ENCODE results near the gene SORBS2.

SORBS2 gene

DNA sequence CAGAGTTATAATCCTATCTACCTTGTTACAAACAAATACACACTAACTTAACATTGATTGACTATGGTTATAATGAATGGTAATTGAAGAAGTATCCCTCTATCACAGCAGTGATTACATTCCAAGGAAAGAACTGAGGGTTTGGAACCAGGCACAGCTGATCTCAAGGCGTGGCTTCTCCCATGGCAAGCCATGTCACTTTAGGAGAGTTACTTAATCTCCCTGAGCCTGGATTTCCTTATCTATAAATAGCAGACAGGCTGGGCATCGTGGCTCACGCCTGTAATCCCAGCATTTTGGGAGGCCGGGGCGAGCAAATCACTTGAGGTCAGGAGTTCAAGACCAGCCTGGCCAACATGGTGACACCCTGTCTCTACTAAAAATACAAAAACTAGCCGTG, 25.6 kb downstream of the SORBS2 start:
- Histone ChIP-seq H3K27ac (ENCODE audit: low read depth, low read length) (no peak overlapping the region), H3K4me1 (ENCODE audit: control insufficient read depth, insufficient read depth, low read length) (no peaks in the 10 kb centered on the region; the same call in 1 of the 2 replicates), H3K9ac (ENCODE audit: low read depth, low read length) (no peak overlapping the region), H3K27me3 (ENCODE audit: control insufficient read depth, insufficient read depth, low read length) (no peaks in the 10 kb centered on the region), H3K4me3 (ENCODE audit: low read depth, low read length) (no peak overlapping the region), H3K9me3 (ENCODE audit: control insufficient read depth, insufficient read depth, low read length) (no peaks in the 10 kb centered on the region), H3K36me3 (ENCODE audit: control insufficient read depth, insufficient read depth, low read length) (no peaks in the 10 kb centered on the region)

DNA sequence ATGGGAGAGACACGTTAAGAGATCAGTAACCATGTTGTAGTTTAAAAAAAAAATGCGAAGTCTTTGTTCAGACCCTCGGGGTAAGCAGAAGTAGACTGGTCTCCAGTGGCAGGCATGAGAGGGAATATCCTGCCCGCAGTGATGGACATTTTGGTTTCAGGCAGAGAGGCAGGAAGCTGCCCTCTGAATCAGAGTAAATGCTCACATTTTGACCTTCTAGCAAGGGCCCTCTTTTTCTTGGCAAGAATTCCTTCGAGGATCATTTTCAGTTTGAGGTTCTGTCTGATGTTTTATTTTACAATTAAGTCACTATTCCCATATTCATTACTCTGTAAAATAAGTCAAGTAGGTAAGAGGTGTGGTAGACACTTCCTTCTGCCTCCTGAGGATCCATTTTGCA, 28.4 kb downstream of the SORBS2 start:
- no peaks in the 10 kb centered on the region for H3K9me3 ChIP-seq (ENCODE audit: control insufficient read depth, insufficient read depth, low read length)
- no peaks in the 10 kb centered on the region for H3K27me3 ChIP-seq (ENCODE audit: control insufficient read depth, insufficient read depth, low read length)
- no peak overlapping the region for H3K27ac ChIP-seq (ENCODE audit: low read depth, low read length)
- no peak overlapping the region for H3K9ac ChIP-seq (ENCODE audit: low read depth, low read length)
- H3K4me3 ChIP-seq (ENCODE audit: low read depth, low read length), result no peak overlapping the region
- peaks cover 10% of the 10 kb centered on the region for H3K4me1 ChIP-seq (ENCODE audit: control insufficient read depth, insufficient read depth, low read length)
- H3K36me3 ChIP-seq (ENCODE audit: control insufficient read depth, insufficient read depth, low read length), result no peaks in the 10 kb centered on the region

DNA sequence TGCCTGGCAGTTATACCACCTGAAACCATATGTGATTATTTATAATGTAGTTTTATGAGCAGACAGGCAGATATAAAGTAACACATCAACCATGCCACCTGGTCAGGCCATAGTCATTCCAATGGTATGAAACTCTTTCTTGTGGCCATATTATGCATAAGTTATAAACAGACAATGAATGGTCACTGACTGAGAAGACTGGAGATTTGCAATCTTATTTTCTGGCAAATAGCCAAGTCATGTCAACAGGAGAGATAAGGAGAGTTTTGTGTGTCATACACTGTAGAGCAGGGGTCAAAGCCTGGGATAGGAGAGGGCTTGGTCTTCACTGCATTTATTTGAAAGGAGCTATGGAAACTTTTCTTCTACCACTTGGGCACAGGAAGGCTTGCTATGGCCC, 29.5 kb downstream of the SORBS2 start:
- Histone ChIP-seq H3K36me3 (ENCODE audit: control insufficient read depth, insufficient read depth, low read length) (no peaks in the 10 kb centered on the region), H3K4me1 (ENCODE audit: control insufficient read depth, insufficient read depth, low read length) (peaks cover 15% of the 10 kb centered on the region), H3K4me3 (ENCODE audit: low read depth, low read length) (no peak overlapping the region), H3K27ac (ENCODE audit: low read depth, low read length) (no peak overlapping the region), H3K27me3 (ENCODE audit: control insufficient read depth, insufficient read depth, low read length) (no peaks in the 10 kb centered on the region), H3K9me3 (ENCODE audit: control insufficient read depth, insufficient read depth, low read length) (no peaks in the 10 kb centered on the region), H3K9ac (ENCODE audit: low read depth, low read length) (no peak overlapping the region)

- Histone ChIP-seq H3K27me3 (ENCODE audit: control insufficient read depth, insufficient read depth, low read length) (no peaks in the 10 kb centered on the region), H3K9ac (ENCODE audit: low read depth, low read length) (no peak overlapping the region), H3K36me3 (ENCODE audit: control insufficient read depth, insufficient read depth, low read length) (no peaks in the 10 kb centered on the region), H3K9me3 (ENCODE audit: control insufficient read depth, insufficient read depth, low read length) (no peaks in the 10 kb centered on the region), H3K27ac (ENCODE audit: low read depth, low read length) (no peak overlapping the region), H3K4me3 (ENCODE audit: low read depth, low read length) (no peak overlapping the region), H3K4me1 (ENCODE audit: control insufficient read depth, insufficient read depth, low read length) (peaks cover 15% of the 10 kb centered on the region)
Observed at GRCh38 chr4:185781555-185782215, 30.3 kb downstream of the SORBS2 start.

GRCh38 chr4:185780472-185780871, 31.5 kb downstream of the SORBS2 start:
- Histone ChIP-seq H3K9ac (ENCODE audit: low read depth, low read length) (no peak overlapping the region), H3K27me3 (ENCODE audit: control insufficient read depth, insufficient read depth, low read length) (no peaks in the 10 kb centered on the region), H3K4me3 (ENCODE audit: low read depth, low read length) (no peak overlapping the region), H3K36me3 (ENCODE audit: control insufficient read depth, insufficient read depth, low read length) (no peaks in the 10 kb centered on the region), H3K4me1 (ENCODE audit: control insufficient read depth, insufficient read depth, low read length) (peaks cover 25% of the 10 kb centered on the region), H3K9me3 (ENCODE audit: control insufficient read depth, insufficient read depth, low read length) (no peaks in the 10 kb centered on the region), H3K27ac (ENCODE audit: low read depth, low read length) (peak overlapping the region; percentile 13)

DNA sequence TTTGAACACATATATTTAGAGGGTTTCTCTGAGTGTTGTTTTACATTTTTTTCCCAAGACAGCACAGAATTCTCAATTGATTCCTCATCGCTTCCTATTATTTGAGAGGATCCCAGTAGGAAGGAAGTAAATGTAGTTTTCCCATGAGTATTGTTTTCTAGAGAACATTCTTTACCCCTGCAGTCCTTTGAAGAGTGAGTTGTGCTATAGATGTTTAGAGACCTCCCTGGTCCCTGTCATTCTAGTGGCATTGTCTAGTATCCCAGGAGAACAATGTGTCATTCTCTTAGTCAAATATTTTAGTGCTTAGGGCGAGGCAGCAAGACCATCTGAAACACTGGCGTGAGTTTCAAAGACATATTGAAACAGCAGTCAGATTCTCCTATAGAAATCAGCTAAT, 32.5 kb downstream of the SORBS2 start:
- Histone ChIP-seq H3K9ac (ENCODE audit: low read depth, low read length) (no peak overlapping the region), H3K27me3 (ENCODE audit: control insufficient read depth, insufficient read depth, low read length) (no peaks in the 10 kb centered on the region), H3K4me3 (ENCODE audit: low read depth, low read length) (no peak overlapping the region), H3K9me3 (ENCODE audit: control insufficient read depth, insufficient read depth, low read length) (no peaks in the 10 kb centered on the region), H3K4me1 (ENCODE audit: control insufficient read depth, insufficient read depth, low read length) (peaks cover 34% of the 10 kb centered on the region), H3K27ac (ENCODE audit: low read depth, low read length) (peak overlapping the region; percentile 60), H3K36me3 (ENCODE audit: control insufficient read depth, insufficient read depth, low read length) (no peaks in the 10 kb centered on the region)

DNA sequence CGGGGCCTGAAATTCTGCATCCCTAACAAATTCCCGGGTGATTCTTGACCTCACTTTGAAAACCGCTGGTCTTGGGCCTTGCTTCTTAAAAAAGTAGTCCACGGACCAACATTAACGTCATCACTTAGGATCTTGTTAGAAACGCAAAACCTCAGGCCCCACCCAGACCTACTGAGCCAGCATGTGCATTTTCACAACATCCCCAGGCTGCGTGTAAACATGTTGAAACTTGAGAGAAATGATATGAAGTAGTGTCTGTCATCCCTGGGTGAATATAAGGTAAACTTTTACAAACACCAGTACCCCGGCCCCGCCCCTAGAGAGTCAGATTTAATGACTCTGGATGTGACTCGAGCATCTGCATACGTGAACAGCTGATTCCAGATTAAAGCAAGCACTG, 33.7 kb downstream of the SORBS2 start:
- no peaks in the 10 kb centered on the region for H3K36me3 ChIP-seq (ENCODE audit: control insufficient read depth, insufficient read depth, low read length)
- H3K9me3 ChIP-seq (ENCODE audit: control insufficient read depth, insufficient read depth, low read length), result no peaks in the 10 kb centered on the region
- H3K4me3 ChIP-seq (ENCODE audit: low read depth, low read length), result no peak overlapping the region
- H3K4me1 ChIP-seq (ENCODE audit: control insufficient read depth, insufficient read depth, low read length), result peaks cover 46% of the 10 kb centered on the region
- no peaks in the 10 kb centered on the region for H3K27me3 ChIP-seq (ENCODE audit: control insufficient read depth, insufficient read depth, low read length)
- no peak overlapping the region for H3K9ac ChIP-seq (ENCODE audit: low read depth, low read length)
- peak overlapping the region; percentile 60 for H3K27ac ChIP-seq (ENCODE audit: low read depth, low read length)

DNA sequence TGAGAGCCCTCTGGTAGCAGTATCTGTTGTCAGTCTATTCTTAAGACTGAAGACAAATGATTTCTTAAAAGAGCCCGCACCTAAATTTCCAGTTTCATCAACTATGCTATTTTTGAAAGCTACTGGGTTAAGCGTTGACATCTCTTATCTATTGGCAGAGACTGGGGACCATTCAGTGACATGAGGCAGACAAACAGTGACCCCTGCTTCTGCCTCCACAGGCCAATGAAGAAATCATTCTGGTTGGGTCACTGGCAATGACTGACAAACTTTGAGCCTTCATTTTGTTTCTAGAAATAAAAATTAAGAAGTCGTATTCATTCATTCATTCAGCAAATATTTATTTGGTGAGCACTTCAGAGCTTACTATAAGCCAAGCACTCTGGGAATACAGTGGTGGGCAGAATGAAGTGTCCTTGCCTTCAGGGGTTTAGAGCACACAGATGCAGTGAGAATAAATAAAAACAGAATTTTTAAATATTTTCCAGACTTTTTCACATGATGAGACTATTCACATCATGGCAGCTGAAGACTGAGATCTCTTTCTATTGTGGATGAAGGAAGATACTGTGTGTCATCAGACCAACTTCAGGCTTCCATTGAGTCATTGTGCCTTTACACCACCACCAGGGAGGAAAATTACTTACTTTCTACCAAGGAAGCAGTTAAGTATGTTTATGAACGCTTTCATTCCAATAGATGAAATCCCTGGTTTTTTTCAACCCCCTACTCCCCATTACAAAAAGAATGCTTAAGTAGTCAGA, 36.0 kb downstream of the SORBS2 start:
- Histone ChIP-seq H3K9ac (ENCODE audit: low read depth, low read length) (0 out of 2 replicates have a peak overlapping the region, but pooled peaks have one; percentile 38), H3K9me3 (ENCODE audit: control insufficient read depth, insufficient read depth, low read length) (no peaks in the 10 kb centered on the region), H3K27me3 (ENCODE audit: control insufficient read depth, insufficient read depth, low read length) (no peaks in the 10 kb centered on the region), H3K4me1 (ENCODE audit: control insufficient read depth, insufficient read depth, low read length) (peaks cover 62% of the 10 kb centered on the region), H3K36me3 (ENCODE audit: control insufficient read depth, insufficient read depth, low read length) (no peaks in the 10 kb centered on the region), H3K4me3 (ENCODE audit: low read depth, low read length) (peak overlapping the region; percentile 66), H3K27ac (ENCODE audit: low read depth, low read length) (peak overlapping the region; percentile 66)

DNA sequence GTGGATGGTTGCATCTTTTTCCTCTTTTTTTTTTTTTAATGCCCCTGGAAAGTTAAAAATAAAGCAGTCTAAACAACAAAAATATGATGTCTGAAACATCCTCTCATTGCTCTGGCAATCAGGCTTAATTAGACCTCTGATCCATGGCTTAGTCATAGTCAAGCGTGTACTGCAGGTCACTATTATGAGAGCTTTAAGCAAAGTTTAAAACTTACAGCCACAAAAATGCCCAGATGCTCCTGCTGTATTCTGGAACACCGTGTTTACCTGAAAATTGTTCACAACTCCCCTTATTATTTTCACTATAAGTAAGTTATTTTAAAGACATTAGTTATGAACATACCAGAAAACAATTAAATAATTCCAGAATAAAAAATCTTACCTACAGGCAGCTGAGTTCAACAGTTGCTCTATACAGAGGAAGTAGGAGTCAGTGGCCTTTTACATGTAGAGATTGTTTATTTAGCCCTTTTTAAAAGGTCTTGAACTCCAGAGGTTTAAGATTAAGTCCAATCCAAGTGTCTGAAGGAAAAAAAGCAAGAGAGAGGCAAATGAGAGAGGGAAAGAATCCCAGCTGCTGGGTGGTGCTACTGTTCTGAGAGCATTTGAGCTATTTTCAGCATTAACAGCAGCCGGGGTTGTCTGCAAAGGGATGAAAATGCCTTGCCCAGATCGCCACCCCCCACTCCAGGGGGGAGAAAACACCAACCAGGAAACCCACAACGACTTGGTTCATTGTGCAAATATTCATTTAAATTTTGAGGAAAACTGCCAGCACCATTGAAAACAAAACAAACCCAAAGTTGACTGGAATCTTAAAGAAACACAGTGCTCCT, 36.9 kb downstream of the SORBS2 start:
- Histone ChIP-seq H3K27ac (ENCODE audit: low read depth, low read length) (peak overlapping the region; percentile 66), H3K27me3 (ENCODE audit: control insufficient read depth, insufficient read depth, low read length) (no peaks in the 10 kb centered on the region), H3K4me3 (ENCODE audit: low read depth, low read length) (peak overlapping the region; percentile 66), H3K36me3 (ENCODE audit: control insufficient read depth, insufficient read depth, low read length) (no peaks in the 10 kb centered on the region), H3K9ac (ENCODE audit: low read depth, low read length) (peak overlapping the region; percentile 38; the same call in 1 of the 2 replicates), H3K9me3 (ENCODE audit: control insufficient read depth, insufficient read depth, low read length) (no peaks in the 10 kb centered on the region), H3K4me1 (ENCODE audit: control insufficient read depth, insufficient read depth, low read length) (peaks cover 62% of the 10 kb centered on the region)

DNA sequence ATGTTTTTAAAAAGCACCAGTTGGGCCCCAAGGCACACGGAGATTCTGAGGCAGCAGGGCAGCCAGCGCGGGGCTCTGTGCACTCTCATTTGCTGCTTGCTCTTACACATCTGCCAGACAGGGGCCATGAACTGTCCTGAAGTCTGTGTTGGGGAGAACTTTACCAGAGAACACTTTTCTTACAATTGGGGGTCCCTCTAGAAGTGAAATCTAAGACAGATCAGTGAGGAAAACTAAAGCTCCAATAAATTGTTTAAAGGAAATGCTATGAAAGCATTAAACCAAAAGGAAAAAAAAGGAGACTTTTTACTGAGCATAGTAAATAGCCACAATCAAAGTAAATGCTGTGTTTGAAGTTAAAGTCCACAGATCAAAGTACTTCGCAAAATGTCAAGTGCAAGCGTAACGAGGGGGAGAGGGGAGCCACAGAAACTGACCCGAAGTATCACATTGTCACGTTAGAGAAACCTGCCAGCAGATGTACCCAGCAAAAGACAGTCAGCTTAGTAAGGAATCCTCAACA, 37.8 kb downstream of the SORBS2 start:
- Histone ChIP-seq H3K27me3 (ENCODE audit: control insufficient read depth, insufficient read depth, low read length) (no peaks in the 10 kb centered on the region), H3K36me3 (ENCODE audit: control insufficient read depth, insufficient read depth, low read length) (no peaks in the 10 kb centered on the region), H3K4me3 (ENCODE audit: low read depth, low read length) (peak overlapping the region; percentile 66), H3K27ac (ENCODE audit: low read depth, low read length) (peak overlapping the region; percentile 0), H3K9ac (ENCODE audit: low read depth, low read length) (peak overlapping the region; percentile 38; the same call in 1 of the 2 replicates), H3K9me3 (ENCODE audit: control insufficient read depth, insufficient read depth, low read length) (no peaks in the 10 kb centered on the region), H3K4me1 (ENCODE audit: control insufficient read depth, insufficient read depth, low read length) (peaks cover 56% of the 10 kb centered on the region)

Measured in HUES48 (cell line).